ENCODE results near the gene SERPINA12. TPM values are rescaled to one million over a fixed set of nuclear protein-coding genes. Genes with fewer than 3 reads are reported as not detected.

The SERPINA12 gene
- total RNA-seq, 1 experiment from 2014 or later = not detected

GRCh38 chr14:94481468-94482131 is 27.7 kb downstream of the SERPINA12 start (continued):
- TF ChIP-seq, protein P1, sequence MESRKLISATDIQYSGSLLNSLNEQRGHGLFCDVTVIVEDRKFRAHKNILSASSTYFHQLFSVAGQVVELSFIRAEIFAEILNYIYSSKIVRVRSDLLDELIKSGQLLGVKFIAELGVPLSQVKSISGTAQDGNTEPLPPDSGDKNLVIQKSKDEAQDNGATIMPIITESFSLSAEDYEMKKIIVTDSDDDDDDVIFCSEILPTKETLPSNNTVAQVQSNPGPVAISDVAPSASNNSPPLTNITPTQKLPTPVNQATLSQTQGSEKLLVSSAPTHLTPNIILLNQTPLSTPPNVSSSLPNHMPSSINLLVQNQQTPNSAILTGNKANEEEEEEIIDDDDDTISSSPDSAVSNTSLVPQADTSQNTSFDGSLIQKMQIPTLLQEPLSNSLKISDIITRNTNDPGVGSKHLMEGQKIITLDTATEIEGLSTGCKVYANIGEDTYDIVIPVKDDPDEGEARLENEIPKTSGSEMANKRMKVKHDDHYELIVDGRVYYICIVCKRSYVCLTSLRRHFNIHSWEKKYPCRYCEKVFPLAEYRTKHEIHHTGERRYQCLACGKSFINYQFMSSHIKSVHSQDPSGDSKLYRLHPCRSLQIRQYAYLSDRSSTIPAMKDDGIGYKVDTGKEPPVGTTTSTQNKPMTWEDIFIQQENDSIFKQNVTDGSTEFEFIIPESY (IDR thresholded peaks at IDR 0.05; ENCODE audit: extremely low read depth, insufficient replicate concordance, low read length) = no peak
- TF ChIP-seq EZH2 (IDR thresholded peaks at IDR 0.05) (no peak), SP1 (IDR thresholded peaks at IDR 0.05; ENCODE audit: low read depth) (no peak), ZNF274 (IDR thresholded peaks at IDR 0.05; ENCODE audit: low read depth, low read length) (no peak), JUND (IDR thresholded peaks at IDR 0.05) (no peak), SIN3A (IDR thresholded peaks at IDR 0.05; ENCODE audit: low read depth) (no peak), CTCF (IDR thresholded peaks at IDR 0.05 in 2 of 3, conservative IDR thresholded peaks at IDR 0.05 in 1 of 3; ENCODE audit: borderline replicate concordance in 1 of 3, insufficient read depth in 1 of 3, low read depth in 2 of 3, low read length in 2 of 3) (no peak), ZFX (IDR thresholded peaks at IDR 0.05) (no peak)
- TF ChIP-seq, protein P2, sequence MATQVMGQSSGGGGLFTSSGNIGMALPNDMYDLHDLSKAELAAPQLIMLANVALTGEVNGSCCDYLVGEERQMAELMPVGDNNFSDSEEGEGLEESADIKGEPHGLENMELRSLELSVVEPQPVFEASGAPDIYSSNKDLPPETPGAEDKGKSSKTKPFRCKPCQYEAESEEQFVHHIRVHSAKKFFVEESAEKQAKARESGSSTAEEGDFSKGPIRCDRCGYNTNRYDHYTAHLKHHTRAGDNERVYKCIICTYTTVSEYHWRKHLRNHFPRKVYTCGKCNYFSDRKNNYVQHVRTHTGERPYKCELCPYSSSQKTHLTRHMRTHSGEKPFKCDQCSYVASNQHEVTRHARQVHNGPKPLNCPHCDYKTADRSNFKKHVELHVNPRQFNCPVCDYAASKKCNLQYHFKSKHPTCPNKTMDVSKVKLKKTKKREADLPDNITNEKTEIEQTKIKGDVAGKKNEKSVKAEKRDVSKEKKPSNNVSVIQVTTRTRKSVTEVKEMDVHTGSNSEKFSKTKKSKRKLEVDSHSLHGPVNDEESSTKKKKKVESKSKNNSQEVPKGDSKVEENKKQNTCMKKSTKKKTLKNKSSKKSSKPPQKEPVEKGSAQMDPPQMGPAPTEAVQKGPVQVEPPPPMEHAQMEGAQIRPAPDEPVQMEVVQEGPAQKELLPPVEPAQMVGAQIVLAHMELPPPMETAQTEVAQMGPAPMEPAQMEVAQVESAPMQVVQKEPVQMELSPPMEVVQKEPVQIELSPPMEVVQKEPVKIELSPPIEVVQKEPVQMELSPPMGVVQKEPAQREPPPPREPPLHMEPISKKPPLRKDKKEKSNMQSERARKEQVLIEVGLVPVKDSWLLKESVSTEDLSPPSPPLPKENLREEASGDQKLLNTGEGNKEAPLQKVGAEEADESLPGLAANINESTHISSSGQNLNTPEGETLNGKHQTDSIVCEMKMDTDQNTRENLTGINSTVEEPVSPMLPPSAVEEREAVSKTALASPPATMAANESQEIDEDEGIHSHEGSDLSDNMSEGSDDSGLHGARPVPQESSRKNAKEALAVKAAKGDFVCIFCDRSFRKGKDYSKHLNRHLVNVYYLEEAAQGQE (IDR thresholded peaks at IDR 0.05; ENCODE audit: low read depth) = no peak

Measured in HCT116 (cell line).